ENCODE measurements around the gene ZNF672. TPM values are rescaled to one million over a fixed set of nuclear protein-coding genes. Genes with fewer than 3 reads are reported as not detected.

Gene ZNF672
- total and polyA plus RNA-seq, 2 of the 13 experiments (the other 11 are each of a cell fraction or from before 2014, with no cell fraction given) = 17.2 to 22.9 TPM

DNA sequence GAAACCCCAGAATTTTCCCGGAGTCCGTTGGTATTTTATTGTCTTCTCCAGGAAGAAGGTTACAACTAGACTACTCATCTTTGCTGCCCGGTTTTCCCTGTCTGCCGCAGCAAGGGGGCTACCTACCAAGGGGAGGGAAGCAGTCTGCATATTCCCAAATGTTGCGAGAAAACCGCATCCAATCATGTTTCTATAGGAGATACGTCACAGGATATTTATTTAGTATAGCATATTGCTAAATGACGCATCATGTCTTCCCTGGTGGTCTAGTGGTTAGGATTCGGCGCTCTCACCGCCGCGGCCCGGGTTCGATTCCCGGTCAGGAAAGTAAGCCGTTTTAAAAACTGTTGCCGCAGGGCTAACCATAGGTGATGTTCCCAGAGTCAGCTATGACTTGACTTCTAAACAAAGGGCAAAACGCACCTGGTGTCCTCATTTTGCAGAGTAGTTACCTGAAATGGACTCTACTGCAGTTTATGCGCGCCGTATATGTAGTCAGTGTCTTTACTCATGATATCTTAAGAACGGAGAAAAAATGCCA, 36.0 kb downstream of the ZNF672 start (continued):
- TF ChIP-seq MEF2D (CRISPR knock-in tag; IDR thresholded peaks at IDR 0.05) (no peak), ZBTB7A (CRISPR knock-in tag; IDR thresholded peaks at IDR 0.05) (no peak), ZNF460 (CRISPR knock-in tag; IDR thresholded peaks at IDR 0.05; ENCODE audit: borderline replicate concordance) (no peak), FOXA1 (IDR thresholded peaks at IDR 0.05) (no peak), FOXA1 (CRISPR knock-in tag; IDR thresholded peaks at IDR 0.05) (peak; percentile 31; the same call in 1 of the 2 replicates), ZBTB3 (CRISPR knock-in tag; IDR thresholded peaks at IDR 0.05; ENCODE audit: borderline replicate concordance, low read depth) (no peak), TRIM24 (CRISPR knock-in tag; IDR thresholded peaks at IDR 0.05) (no peak), ELF3 (CRISPR knock-in tag; IDR thresholded peaks at IDR 0.05) (no peak; the same call in 1 of the 2 replicates), ZNF451 (CRISPR knock-in tag; IDR thresholded peaks at IDR 0.05) (no peak), ZNF260 (CRISPR knock-in tag; IDR thresholded peaks at IDR 0.05; ENCODE audit: borderline replicate concordance, low read depth) (no peak)
- TF ChIP-seq, protein P1, sequence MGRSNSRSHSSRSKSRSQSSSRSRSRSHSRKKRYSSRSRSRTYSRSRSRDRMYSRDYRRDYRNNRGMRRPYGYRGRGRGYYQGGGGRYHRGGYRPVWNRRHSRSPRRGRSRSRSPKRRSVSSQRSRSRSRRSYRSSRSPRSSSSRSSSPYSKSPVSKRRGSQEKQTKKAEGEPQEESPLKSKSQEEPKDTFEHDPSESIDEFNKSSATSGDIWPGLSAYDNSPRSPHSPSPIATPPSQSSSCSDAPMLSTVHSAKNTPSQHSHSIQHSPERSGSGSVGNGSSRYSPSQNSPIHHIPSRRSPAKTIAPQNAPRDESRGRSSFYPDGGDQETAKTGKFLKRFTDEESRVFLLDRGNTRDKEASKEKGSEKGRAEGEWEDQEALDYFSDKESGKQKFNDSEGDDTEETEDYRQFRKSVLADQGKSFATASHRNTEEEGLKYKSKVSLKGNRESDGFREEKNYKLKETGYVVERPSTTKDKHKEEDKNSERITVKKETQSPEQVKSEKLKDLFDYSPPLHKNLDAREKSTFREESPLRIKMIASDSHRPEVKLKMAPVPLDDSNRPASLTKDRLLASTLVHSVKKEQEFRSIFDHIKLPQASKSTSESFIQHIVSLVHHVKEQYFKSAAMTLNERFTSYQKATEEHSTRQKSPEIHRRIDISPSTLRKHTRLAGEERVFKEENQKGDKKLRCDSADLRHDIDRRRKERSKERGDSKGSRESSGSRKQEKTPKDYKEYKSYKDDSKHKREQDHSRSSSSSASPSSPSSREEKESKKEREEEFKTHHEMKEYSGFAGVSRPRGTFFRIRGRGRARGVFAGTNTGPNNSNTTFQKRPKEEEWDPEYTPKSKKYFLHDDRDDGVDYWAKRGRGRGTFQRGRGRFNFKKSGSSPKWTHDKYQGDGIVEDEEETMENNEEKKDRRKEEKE (IDR thresholded peaks at IDR 0.05) = no peak
- TF ChIP-seq, protein P2, sequence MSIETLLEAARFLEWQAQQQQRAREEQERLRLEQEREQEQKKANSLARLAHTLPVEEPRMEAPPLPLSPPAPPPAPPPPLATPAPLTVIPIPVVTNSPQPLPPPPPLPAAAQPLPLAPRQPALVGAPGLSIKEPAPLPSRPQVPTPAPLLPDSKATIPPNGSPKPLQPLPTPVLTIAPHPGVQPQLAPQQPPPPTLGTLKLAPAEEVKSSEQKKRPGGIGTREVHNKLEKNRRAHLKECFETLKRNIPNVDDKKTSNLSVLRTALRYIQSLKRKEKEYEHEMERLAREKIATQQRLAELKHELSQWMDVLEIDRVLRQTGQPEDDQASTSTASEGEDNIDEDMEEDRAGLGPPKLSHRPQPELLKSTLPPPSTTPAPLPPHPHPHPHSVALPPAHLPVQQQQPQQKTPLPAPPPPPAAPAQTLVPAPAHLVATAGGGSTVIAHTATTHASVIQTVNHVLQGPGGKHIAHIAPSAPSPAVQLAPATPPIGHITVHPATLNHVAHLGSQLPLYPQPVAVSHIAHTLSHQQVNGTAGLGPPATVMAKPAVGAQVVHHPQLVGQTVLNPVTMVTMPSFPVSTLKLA (IDR thresholded peaks at IDR 0.05) = no peak
- TF ChIP-seq, protein P3, sequence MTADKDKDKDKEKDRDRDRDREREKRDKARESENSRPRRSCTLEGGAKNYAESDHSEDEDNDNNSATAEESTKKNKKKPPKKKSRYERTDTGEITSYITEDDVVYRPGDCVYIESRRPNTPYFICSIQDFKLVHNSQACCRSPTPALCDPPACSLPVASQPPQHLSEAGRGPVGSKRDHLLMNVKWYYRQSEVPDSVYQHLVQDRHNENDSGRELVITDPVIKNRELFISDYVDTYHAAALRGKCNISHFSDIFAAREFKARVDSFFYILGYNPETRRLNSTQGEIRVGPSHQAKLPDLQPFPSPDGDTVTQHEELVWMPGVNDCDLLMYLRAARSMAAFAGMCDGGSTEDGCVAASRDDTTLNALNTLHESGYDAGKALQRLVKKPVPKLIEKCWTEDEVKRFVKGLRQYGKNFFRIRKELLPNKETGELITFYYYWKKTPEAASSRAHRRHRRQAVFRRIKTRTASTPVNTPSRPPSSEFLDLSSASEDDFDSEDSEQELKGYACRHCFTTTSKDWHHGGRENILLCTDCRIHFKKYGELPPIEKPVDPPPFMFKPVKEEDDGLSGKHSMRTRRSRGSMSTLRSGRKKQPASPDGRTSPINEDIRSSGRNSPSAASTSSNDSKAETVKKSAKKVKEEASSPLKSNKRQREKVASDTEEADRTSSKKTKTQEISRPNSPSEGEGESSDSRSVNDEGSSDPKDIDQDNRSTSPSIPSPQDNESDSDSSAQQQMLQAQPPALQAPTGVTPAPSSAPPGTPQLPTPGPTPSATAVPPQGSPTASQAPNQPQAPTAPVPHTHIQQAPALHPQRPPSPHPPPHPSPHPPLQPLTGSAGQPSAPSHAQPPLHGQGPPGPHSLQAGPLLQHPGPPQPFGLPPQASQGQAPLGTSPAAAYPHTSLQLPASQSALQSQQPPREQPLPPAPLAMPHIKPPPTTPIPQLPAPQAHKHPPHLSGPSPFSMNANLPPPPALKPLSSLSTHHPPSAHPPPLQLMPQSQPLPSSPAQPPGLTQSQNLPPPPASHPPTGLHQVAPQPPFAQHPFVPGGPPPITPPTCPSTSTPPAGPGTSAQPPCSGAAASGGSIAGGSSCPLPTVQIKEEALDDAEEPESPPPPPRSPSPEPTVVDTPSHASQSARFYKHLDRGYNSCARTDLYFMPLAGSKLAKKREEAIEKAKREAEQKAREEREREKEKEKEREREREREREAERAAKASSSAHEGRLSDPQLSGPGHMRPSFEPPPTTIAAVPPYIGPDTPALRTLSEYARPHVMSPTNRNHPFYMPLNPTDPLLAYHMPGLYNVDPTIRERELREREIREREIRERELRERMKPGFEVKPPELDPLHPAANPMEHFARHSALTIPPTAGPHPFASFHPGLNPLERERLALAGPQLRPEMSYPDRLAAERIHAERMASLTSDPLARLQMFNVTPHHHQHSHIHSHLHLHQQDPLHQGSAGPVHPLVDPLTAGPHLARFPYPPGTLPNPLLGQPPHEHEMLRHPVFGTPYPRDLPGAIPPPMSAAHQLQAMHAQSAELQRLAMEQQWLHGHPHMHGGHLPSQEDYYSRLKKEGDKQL (CRISPR knock-in tag; IDR thresholded peaks at IDR 0.05; ENCODE audit: low read depth) = no peak
- TF ChIP-seq, protein P4, sequence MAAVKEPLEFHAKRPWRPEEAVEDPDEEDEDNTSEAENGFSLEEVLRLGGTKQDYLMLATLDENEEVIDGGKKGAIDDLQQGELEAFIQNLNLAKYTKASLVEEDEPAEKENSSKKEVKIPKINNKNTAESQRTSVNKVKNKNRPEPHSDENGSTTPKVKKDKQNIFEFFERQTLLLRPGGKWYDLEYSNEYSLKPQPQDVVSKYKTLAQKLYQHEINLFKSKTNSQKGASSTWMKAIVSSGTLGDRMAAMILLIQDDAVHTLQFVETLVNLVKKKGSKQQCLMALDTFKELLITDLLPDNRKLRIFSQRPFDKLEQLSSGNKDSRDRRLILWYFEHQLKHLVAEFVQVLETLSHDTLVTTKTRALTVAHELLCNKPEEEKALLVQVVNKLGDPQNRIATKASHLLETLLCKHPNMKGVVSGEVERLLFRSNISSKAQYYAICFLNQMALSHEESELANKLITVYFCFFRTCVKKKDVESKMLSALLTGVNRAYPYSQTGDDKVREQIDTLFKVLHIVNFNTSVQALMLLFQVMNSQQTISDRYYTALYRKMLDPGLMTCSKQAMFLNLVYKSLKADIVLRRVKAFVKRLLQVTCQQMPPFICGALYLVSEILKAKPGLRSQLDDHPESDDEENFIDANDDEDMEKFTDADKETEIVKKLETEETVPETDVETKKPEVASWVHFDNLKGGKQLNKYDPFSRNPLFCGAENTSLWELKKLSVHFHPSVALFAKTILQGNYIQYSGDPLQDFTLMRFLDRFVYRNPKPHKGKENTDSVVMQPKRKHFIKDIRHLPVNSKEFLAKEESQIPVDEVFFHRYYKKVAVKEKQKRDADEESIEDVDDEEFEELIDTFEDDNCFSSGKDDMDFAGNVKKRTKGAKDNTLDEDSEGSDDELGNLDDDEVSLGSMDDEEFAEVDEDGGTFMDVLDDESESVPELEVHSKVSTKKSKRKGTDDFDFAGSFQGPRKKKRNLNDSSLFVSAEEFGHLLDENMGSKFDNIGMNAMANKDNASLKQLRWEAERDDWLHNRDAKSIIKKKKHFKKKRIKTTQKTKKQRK (IDR thresholded peaks at IDR 0.05; ENCODE audit: low read length) = no peak

Measured in HepG2 (cell line).